Bronchial epithelial cell (primary cell): ENCODE measurements around the gene MTM1. TPM values are rescaled to one million over a fixed set of nuclear protein-coding genes. Genes with fewer than 3 reads are reported as not detected.
A peak's percentile ranks its signal among the peaks of the same experiment; 100 is the strongest.

Source experiments
- DNase-seq: peaks from one replicate; pipeline ENCODE4 v3.0.0-alpha.2; 2010; ENCODE audit warnings: low read depth
- FAIRE-seq: peaks from 2 replicates; lab custom pipeline; 2011; peaks lifted over from hg19 to GRCh38; lab: Jason Lieb, UNC
- H3K27me3 ChIP-seq: 2 replicates; pipeline ENCODE4 v1.5.1; 2011; ENCODE audit warnings: low read length; ENCODE audit not compliant: control insufficient read depth, insufficient read depth
- H3K36me3 ChIP-seq: 2 replicates; pipeline ENCODE4 v1.5.1; 2011; ENCODE audit warnings: low read length; ENCODE audit not compliant: control insufficient read depth, insufficient read depth
- H3K4me3 ChIP-seq: 2 replicates; pipeline ENCODE4 v1.5.1; 2011; ENCODE audit warnings: mild to moderate bottlenecking, low read depth, low read length, control low read depth
- CTCF ChIP-seq: IDR thresholded peaks from 2 replicates; pipeline ENCODE4 v1.5.1; 2011; ENCODE audit warnings: mild to moderate bottlenecking, moderate library complexity, low read length, control low read depth, inconsistent platforms; ENCODE audit not compliant: insufficient read depth, severe bottlenecking
- total RNA-seq: library from RNA; depleted of rRNA; stranded (reverse); fragments of >200 nt; gene quantifications from 2 replicates; pipeline ENCODE4 v1.2.1, GENCODE V29; 2014

Gene MTM1
- total RNA-seq, 1 donor from 2014 or later, result 11.3 TPM

- no peak for TF ChIP-seq CTCF
- no peak overlapping the region for H3K4me3 ChIP-seq
- no peaks in the 10 kb centered on the region for H3K27me3 ChIP-seq
- H3K36me3 ChIP-seq, result no peaks in the 10 kb centered on the region
- FAIRE-seq (no peak), DNase-seq (no peak)
Observed at GRCh38 chrX:150540965-150541364, 27.5 kb upstream of the MTM1 start.

DNA sequence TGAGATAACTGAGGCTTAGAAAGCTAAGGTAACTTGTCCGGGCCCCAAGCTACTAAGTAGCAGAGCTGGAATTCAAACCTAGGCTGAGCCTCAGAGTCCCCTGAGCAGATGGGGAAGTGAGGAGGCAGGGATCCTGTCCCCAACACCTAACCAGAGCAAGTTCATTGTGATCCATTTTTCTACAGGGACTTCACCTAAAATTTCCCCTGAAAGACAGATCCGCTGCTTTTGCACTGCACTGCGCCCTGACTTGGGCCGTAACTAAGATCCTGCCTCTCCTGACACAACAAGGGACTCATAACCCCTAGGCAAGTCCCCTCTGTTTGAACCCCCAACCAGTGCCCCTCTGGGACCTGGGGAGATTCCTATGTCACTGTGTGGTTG is 25.6 kb upstream of the MTM1 start:
- no peaks in the 10 kb centered on the region for H3K27me3 ChIP-seq
- no peaks in the 10 kb centered on the region for H3K36me3 ChIP-seq
- TF ChIP-seq CTCF, result no peak
- no peak overlapping the region for H3K4me3 ChIP-seq
- DNase-seq (no peak), FAIRE-seq (no peak)

DNA sequence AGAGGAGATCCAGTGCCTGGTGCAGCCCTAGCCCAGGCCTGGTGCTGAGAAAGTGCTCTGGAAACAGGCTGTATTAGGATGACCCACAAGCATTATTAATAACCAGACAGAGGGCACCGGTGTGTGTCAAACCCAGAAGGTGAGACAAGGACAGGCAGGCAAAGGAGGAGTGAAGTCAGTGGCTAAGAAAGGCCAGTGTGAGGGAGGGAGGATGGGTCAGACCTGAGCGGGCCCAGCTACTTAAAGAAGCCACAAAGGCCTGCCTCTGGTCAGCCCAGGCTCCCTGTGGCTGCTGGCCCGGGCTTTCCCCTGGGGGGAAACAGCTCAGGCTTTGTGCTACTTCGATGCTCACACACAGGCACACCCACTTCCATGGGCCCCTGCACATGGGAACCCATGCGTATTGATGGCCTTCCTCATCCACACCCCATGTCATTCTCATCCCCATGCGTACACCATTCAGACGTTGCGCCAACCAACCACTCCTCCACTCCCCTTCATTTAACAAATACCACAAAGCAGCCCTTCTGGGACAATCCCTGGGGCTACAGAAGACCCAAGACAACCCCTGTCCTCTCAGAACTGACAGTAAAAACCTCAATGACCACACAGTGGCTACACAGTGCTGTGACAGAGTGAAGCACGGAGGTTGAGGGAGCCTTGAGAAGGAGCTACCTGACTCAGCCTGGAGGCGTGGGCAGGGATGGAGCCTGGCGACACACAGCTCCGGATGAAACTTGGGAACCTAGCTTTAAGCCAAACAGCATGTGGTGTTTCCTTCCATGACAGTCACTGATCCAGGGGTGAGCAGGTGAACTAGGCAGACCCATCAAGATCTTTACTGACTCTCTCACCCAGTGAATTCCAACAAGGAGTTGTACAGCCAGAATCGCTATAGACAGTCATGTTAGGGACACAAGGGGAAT is 24.9 kb upstream of the MTM1 start:
- no peaks in the 10 kb centered on the region for H3K27me3 ChIP-seq
- DNase-seq (no peak), FAIRE-seq (no peak)
- TF ChIP-seq CTCF, result no peak
- no peaks in the 10 kb centered on the region for H3K36me3 ChIP-seq
- H3K4me3 ChIP-seq, result no peak overlapping the region

- H3K4me3 ChIP-seq, result no peak overlapping the region
- DNase-seq, result no peak
- no peaks in the 10 kb centered on the region for H3K27me3 ChIP-seq
- no peaks in the 10 kb centered on the region for H3K36me3 ChIP-seq
- TF ChIP-seq CTCF, result peak; percentile 10
- FAIRE-seq, result no peak
Observed at GRCh38 chrX:150544222-150544787, 24.1 kb upstream of the MTM1 start.

DNA sequence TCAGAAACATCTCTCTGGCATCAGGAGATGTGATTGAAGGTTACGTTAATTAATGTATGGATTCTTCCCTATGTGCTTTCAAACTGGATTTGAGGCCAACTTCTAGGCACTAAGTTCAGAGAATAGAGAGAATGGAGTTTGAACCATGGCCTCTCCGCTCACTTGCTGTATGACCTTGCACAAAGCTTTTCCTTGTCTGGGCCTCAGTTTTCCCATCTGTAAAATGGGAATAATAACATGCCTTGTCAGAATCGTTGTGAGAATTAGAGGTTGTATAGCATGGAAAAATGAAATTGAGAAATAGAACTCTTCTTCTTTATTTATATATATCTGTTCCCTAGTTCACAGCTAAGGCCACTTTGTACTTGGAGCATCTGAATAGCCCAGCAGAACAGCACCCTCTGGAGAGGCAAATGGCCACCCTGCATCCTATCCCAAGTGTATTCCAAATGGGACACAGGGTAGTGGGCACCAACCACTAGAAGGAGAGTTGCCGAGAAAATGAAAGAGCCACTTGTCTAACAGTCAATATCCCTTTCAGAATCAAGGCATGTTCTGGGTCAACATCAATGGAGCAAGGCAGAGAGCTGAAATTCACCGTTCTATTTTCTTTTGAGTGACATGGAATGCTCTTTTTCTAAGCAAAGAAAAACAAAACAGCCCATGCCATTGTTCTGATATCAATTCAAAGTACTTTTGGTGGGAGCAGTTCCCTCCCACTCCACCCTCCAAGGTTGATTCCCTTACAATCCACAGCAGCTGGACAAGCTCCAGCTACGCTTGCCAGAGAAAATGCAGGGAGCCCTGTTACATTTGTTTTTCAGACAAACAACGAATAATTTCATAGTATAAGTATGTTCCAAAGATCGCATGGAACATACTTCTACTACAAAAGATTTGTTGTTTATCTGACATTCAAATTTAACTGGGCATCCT is 23.3 kb upstream of the MTM1 start:
- FAIRE-seq (no peak), DNase-seq (no peak)

More for the DNA sequence above, 23.3 kb upstream of the MTM1 start:
- no peaks in the 10 kb centered on the region for H3K27me3 ChIP-seq
- TF ChIP-seq CTCF, result no peak
- H3K4me3 ChIP-seq, result no peak overlapping the region
- no peaks in the 10 kb centered on the region for H3K36me3 ChIP-seq
